Upper lobe of right lung (tissue), 1 donor: ENCODE data around the gene MBD3L4. TPM values are rescaled to one million over a fixed set of nuclear protein-coding genes. Genes with fewer than 3 reads are reported as not detected.
A peak's percentile ranks its signal among the peaks of the same experiment; 100 is the strongest.

Source experiments
- ATAC-seq: fragments of 200-7000 bp; cut with Tn5 transposase; one replicate; pipeline ENCODE4 v1.9.1; 2020; ENCODE audit warnings: mild to moderate bottlenecking, moderate library complexity
- DNase-seq: peaks from one replicate; pipeline ENCODE4 v3.0.0-alpha.2; 2020
- H3K27ac ChIP-seq: fragments of 200-600 bp; one replicate; pipeline ENCODE4 v1.8.0; 2022
- H3K27me3 ChIP-seq: fragments of 200-600 bp; one replicate; pipeline ENCODE4 v1.8.0; 2022; ENCODE audit warnings: mild to moderate bottlenecking
- H3K36me3 ChIP-seq: fragments of 200-600 bp; one replicate; pipeline ENCODE4 v1.8.0; 2022
- H3K4me1 ChIP-seq: fragments of 200-600 bp; one replicate; pipeline ENCODE4 v1.8.0; 2022
- H3K4me3 ChIP-seq: fragments of 200-600 bp; one replicate; pipeline ENCODE4 v1.8.0; 2022; ENCODE audit warnings: mild to moderate bottlenecking
- H3K9me3 ChIP-seq: fragments of 200-600 bp; one replicate; pipeline ENCODE4 v1.8.0; 2022
- CTCF ChIP-seq: fragments of 200-600 bp; IDR thresholded peaks from one replicate; pipeline ENCODE4 v1.8.0; 2022; ENCODE audit warnings: antibody characterized with exemption
- intact Hi-C: fragments of 100-400 bp; cut with DNase I; formaldehyde crosslinking; loops from one replicate; pipeline ENCODE4 v1.11.0; 2022
- total RNA-seq: library from RNA; stranded (reverse); fragmentation: NEBNext Ultra II Directional; extraction: Animal tissue kit (Norgen Biotek cat#: 25700); gene quantifications from one replicate; pipeline ENCODE4 v1.2.1, GENCODE V29; 2021
- donor health status: DM: no; HTN: yes; CAD: no; lungs with severe emphysema.

Gene MBD3L4
- total RNA-seq, 1 donor from 2014 or later: not detected

GRCh38 chr19:7007859-7008258, 32.1 kb downstream of the MBD3L4 start:
- Histone ChIP-seq H3K4me3 (no peak overlapping the region), H3K36me3 (no peaks in the 10 kb centered on the region), H3K27me3 (no peaks in the 10 kb centered on the region), H3K4me1 (no peaks in the 10 kb centered on the region), H3K9me3 (no peaks in the 10 kb centered on the region), H3K27ac (no peak overlapping the region)
- ATAC-seq: no peak
- intact Hi-C loops: no loop called here
- DNase-seq: no peak
- no peak for TF ChIP-seq CTCF

- no peak overlapping the region for H3K27ac ChIP-seq
- no peak for DNase-seq
- H3K4me1 ChIP-seq: no peaks in the 10 kb centered on the region
- ATAC-seq: no peak
- no peak for TF ChIP-seq CTCF
- H3K4me3 ChIP-seq: no peak overlapping the region
- intact Hi-C loops: no loop called here
- no peaks in the 10 kb centered on the region for H3K36me3 ChIP-seq
- peaks cover 6% of the 10 kb centered on the region for H3K27me3 ChIP-seq
- no peaks in the 10 kb centered on the region for H3K9me3 ChIP-seq
Measured at GRCh38 chr19:7006135-7006704, 33.8 kb downstream of the MBD3L4 start.

DNA sequence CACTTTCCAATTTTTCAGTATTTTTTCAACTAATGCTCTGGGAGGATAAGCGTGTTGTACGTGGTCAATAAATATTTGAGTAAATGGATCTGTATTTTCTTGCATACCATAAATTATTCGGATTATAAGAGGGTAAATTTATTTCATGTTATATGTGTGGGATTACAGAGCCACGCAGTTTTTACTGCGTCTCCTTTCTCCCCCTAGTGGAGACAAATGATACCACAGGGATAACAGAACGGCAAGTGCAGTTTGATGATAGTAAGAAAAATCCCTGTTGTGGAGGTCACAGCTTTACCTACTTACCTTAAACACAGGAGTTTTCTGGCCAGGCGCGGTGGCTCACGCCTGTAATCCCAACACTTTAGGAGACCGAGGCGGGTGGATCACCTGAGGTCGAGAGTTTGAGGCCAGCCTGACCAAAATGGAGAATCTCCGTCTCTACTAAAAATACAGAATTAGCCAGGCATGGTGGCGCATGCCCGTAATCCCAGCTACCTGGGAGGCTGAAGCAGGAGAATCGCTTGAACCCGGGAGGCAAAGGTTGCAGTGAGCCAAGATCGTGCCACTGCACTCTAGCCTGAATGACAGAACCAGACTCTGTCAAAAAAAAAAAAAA, 35.6 kb downstream of the MBD3L4 start:
- ATAC-seq (peak; percentile 82), DNase-seq (no peak)
- H3K27ac ChIP-seq: no peak overlapping the region
- intact Hi-C loops: no loop called here
- H3K4me3 ChIP-seq: no peak overlapping the region
- peaks cover 6% of the 10 kb centered on the region for H3K27me3 ChIP-seq
- TF ChIP-seq CTCF: peak; percentile 88
- no peaks in the 10 kb centered on the region for H3K9me3 ChIP-seq
- H3K36me3 ChIP-seq: no peaks in the 10 kb centered on the region
- no peaks in the 10 kb centered on the region for H3K4me1 ChIP-seq

DNA sequence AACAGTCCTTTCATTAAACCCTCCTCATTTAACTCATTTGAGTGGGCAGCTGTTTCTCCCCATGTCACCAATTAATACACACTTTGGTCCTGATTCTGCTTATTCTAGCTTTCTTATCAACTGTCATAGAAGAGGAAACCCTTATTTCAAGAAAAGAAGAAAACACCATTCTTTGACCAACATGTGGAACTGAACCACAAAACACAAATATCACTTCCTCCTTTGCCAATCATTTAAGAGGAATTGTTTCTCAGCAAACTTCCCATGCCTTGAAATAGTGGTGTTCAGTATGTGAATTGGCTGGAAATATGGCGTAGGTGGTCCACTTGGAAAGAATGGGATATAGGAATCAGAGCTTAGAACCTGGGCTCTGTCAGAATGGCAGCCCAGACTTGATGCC, 39.2 kb downstream of the MBD3L4 start:
- Histone ChIP-seq H3K4me3 (no peak overlapping the region), H3K36me3 (no peaks in the 10 kb centered on the region), H3K9me3 (no peaks in the 10 kb centered on the region), H3K4me1 (no peaks in the 10 kb centered on the region), H3K27me3 (peaks cover 6% of the 10 kb centered on the region), H3K27ac (no peak overlapping the region)
- ATAC-seq (no peak), DNase-seq (no peak)
- TF ChIP-seq CTCF: no peak
- intact Hi-C loops: no loop called here

GRCh38 chr19:7000333-7000732, 39.6 kb downstream of the MBD3L4 start:
- no peak for TF ChIP-seq CTCF
- intact Hi-C loops: no loop called here
- H3K4me3 ChIP-seq: no peak overlapping the region
- DNase-seq (no peak), ATAC-seq (peak; percentile 60)
- no peaks in the 10 kb centered on the region for H3K36me3 ChIP-seq
- H3K9me3 ChIP-seq: no peaks in the 10 kb centered on the region
- H3K4me1 ChIP-seq: no peaks in the 10 kb centered on the region
- H3K27me3 ChIP-seq: peaks cover 6% of the 10 kb centered on the region
- H3K27ac ChIP-seq: no peak overlapping the region
